ENCODE measurements around the gene NFE2L1.
A peak's percentile ranks its signal among the peaks of the same experiment; 100 is the strongest.

Gene NFE2L1

DNA sequence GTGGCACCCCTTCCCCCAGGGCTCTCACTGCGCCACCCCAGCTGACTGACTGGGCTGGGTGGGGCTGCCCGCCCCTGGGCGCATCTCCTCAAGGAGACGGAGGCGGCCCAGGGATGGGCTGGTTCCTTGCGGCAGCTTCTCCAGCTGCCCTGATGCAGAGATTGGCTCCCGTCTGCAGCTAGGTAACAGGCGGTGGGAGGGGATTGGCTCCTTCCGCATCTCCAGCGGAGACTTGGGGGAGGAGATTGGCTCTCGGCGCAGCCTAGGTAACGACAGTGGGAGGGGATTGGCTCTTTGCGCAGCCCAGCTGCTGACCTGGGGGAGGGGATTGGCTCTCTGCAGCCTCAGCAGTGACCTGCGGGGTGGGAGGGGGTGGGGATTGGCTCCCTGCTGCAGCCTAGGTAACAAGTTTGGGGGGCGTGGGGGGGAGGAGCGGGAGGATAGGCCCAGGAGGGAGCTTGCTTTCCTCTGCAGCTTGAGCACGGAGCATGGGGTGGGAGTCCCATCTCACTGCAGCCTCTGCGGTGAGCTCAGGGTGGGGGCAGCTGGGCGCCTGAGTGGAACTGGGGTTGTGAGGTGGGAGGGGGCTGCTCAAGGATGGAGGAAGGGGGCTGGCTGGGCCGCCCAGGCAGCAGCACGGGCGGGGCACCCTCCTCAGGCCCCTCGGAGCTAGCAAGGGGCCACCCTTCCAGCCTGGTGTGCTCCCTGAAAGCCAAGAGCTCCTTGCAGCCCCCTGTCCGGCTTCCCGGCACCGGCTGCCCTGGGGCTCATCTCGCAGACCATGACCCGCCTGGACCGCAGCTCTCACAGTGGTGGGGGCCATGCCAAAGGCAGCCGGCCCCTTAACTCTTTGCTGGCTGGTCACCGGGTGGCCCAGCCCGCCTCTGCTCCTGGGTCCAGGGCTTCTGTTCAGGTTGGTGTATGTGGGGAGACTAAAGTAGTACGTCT lies 6.4 kb downstream of the NFE2L1 start:
- peaks cover 60% of the 10 kb centered on the region for H3K36me3 Mint-ChIP-seq (ENCODE audit: low read depth)
- no peaks in the 10 kb centered on the region for H3K9me3 Mint-ChIP-seq
- H3K4me3 Mint-ChIP-seq, result peak overlapping the region; percentile 90 to 97 (median 92)
- TF ChIP-seq CTCF (IDR thresholded peaks at IDR 0.05; ENCODE audit: unreplicated experiment in 3 of 3), result no peak
- peak overlapping the region; percentile 98 to 99 (median 99) for H3K27ac Mint-ChIP-seq
- H3K4me1 Mint-ChIP-seq, result peaks cover 69% of the 10 kb centered on the region
- H3K27me3 Mint-ChIP-seq (ENCODE audit: low read depth), result peaks cover 3% of the 10 kb centered on the region

DNA sequence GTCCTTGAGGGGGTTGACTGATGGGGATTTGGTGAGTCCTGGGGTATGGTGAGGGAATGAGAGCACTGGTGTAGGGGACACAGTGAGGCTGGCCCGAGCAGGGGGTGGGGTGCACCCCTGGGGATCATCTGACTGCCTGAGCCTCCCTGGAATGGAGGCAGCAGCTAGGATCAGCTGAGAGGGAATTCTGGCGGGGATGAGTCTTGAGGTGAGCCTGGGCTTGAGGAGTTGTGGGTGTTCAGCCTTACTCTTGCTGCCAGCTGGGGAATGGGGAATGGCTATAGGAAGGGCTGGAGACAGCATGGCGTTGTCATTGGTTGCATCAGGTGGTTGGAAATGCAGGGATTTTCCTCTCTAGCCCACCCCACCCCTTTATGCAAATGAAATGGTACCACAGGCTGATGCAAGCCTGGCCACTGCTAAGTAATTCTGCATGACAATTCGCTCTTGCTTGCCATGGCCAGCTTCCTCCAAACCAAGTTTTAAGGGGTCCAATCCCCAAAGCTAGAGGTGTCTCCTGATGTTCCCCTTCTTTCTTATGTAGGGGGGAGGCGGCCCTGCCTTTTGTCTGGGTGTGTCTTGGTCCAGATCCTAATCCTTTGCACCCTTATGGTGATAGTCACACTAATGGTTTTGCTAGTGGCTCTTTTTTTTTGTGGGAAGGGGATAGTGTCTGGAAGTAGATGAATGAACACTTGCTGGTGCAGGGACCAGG lies 7.5 kb downstream of the NFE2L1 start:
- Mint-ChIP-seq H3K4me1 (peaks cover 57% of the 10 kb centered on the region), H3K36me3 (ENCODE audit: low read depth) (peaks cover 65% of the 10 kb centered on the region), H3K27me3 (ENCODE audit: low read depth) (peaks cover 3% of the 10 kb centered on the region)

DNA sequence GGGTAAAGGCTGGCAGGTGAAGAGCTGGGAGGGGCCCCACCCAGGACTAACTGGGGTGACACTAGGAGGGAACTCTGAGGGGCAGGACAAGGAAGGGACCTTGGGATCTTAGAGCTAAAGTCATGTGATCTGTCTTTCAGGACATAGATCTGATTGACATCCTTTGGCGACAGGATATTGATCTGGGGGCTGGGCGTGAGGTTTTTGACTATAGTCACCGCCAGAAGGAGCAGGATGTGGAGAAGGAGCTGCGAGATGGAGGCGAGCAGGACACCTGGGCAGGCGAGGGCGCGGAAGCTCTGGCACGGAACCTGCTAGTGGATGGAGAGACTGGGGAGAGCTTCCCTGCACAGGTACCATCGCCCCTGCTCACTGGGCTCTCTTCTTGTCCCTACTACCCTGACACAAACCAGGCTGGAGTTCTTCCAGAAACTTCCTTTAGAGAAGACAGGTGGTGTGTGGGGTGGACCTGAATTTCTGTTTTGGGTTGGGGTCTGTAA lies 8.1 kb downstream of the NFE2L1 start:
- Mint-ChIP-seq H3K36me3 (ENCODE audit: low read depth) (peaks cover 67% of the 10 kb centered on the region), H3K27me3 (ENCODE audit: low read depth) (peaks cover 3% of the 10 kb centered on the region), H3K27ac (peak overlapping the region in 1 of 3 experiments; percentile 4), H3K4me1 (peaks cover 52% of the 10 kb centered on the region), H3K4me3 (peak overlapping the region in 2 of 3 experiments; percentile 17 to 35), H3K9me3 (no peaks in the 10 kb centered on the region)
- no peak for TF ChIP-seq CTCF (IDR thresholded peaks at IDR 0.05; ENCODE audit: unreplicated experiment in 3 of 3)

More for the DNA sequence above, 7.5 kb downstream of the NFE2L1 start:
- TF ChIP-seq CTCF (IDR thresholded peaks at IDR 0.05; ENCODE audit: unreplicated experiment in 3 of 3), result no peak
- Mint-ChIP-seq H3K27ac (peak overlapping the region; percentile 36 to 63 (median 60)), H3K9me3 (no peaks in the 10 kb centered on the region), H3K4me3 (peak overlapping the region; percentile 90 to 97 (median 92))

DNA sequence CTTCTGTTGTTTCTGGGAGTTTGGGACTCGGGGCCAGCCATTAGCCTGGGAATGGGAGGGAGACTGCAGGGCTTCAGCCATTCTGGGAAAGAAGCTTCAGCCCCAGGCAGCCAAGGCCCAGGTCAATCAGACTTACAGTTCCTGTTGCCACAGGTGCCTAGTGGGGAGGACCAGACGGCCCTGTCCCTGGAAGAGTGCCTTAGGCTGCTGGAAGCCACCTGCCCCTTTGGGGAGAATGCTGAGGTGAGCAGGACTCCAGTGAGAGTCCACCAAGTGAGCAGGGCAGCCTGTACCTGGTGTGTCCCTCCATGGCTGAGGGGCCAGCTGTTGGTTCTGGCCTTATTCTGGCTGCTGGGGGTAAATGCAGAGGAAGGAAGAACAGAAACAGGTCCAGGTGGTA lies 8.7 kb downstream of the NFE2L1 start:
- Mint-ChIP-seq H3K27me3 (ENCODE audit: low read depth) (peaks cover 3% of the 10 kb centered on the region), H3K36me3 (ENCODE audit: low read depth) (peaks cover 67% of the 10 kb centered on the region), H3K27ac (no peak overlapping the region), H3K4me3 (no peak overlapping the region), H3K9me3 (no peaks in the 10 kb centered on the region), H3K4me1 (peaks cover 46% of the 10 kb centered on the region)
- TF ChIP-seq CTCF (IDR thresholded peaks at IDR 0.05; ENCODE audit: unreplicated experiment in 3 of 3), result no peak

DNA sequence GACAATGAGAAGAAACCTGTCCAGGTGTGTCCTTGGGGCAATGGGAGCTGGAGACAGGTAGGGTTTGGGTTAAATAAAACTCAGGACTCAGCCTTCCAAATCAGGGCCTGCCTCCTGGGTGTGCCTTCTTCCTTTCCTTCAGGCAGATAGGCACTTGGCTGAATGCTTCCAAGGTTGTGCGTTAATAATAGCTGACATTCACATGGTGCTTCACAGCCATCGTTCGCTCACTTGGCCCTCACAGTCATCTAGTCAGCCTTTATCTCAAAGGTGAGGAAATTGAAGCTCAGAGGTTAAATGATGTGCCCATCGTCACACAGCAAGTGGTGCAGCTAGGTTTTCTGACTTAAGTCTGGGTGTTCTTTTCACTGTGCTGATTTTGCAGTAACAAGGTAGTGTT lies 9.5 kb downstream of the NFE2L1 start:
- no peak for TF ChIP-seq CTCF (IDR thresholded peaks at IDR 0.05; ENCODE audit: unreplicated experiment in 3 of 3)
- Mint-ChIP-seq H3K4me1 (peaks cover 39% of the 10 kb centered on the region), H3K27ac (no peak overlapping the region), H3K27me3 (ENCODE audit: low read depth) (peaks cover 3% of the 10 kb centered on the region), H3K4me3 (no peak overlapping the region), H3K36me3 (ENCODE audit: low read depth) (peaks cover 68% of the 10 kb centered on the region), H3K9me3 (no peaks in the 10 kb centered on the region)
